Neural progenitor cell (in vitro differentiated cells): ENCODE data around the gene RUNX1. TPM values are rescaled to one million over a fixed set of nuclear protein-coding genes. Genes with fewer than 3 reads are reported as not detected.
"Not testable (repeated sequence)": the region's sequence is repeated elsewhere in the genome, so short reads cannot be mapped to it uniquely, and the experiment has no call there.

Experiments
- DNase-seq: peaks from one replicate; pipeline ENCODE4 v3.0.0-alpha.2; 2016; ENCODE audit warnings: low spot score
- H2AFZ ChIP-seq: fragments of 200-600 bp; sonication (generic); replicated peaks from 2 replicates; pipeline ENCODE4 v1.6.1; 2016; ENCODE audit warnings: antibody characterized with exemption
- H3F3A ChIP-seq: fragments of 200-600 bp; sonication (generic); 2 replicates; pipeline ENCODE4 v1.6.1; 2016; ENCODE audit warnings: antibody characterized with exemption, low read depth
- H3K27ac ChIP-seq: fragments of 200-600 bp; sonication (generic); 2 replicates; pipeline ENCODE4 v1.5.1; 2016; ENCODE audit warnings: mild to moderate bottlenecking
- H3K27me3 ChIP-seq: fragments of 200-600 bp; sonication (generic); 2 replicates; pipeline ENCODE4 v1.6.1; 2016; ENCODE audit warnings: mild to moderate bottlenecking, moderate library complexity
- H3K36me3 ChIP-seq: fragments of 200-600 bp; sonication (generic); 2 replicates; pipeline ENCODE4 v1.5.1; 2016
- H3K4me1 ChIP-seq: fragments of 200-600 bp; sonication (generic); 2 replicates; pipeline ENCODE4 v1.6.1; 2016; ENCODE audit warnings: mixed run types
- H3K4me2 ChIP-seq: fragments of 200-600 bp; sonication (generic); 2 replicates; pipeline ENCODE4 v1.6.1; 2016
- H3K4me3 ChIP-seq: fragments of 200-600 bp; sonication (generic); 2 replicates; pipeline ENCODE4 v1.5.1; 2016
- H3K79me2 ChIP-seq: fragments of 200-600 bp; sonication (generic); 2 replicates; pipeline ENCODE4 v1.6.1; 2016; ENCODE audit warnings: low read depth
- H3K9ac ChIP-seq: fragments of 200-600 bp; sonication (generic); 2 replicates; pipeline ENCODE4 v1.6.1; 2016
- H3K9me3 ChIP-seq: fragments of 200-600 bp; sonication (generic); 2 replicates; pipeline ENCODE4 v1.5.1; 2016; ENCODE audit warnings: low read depth
- H4K20me1 ChIP-seq: fragments of 200-600 bp; sonication (generic); 2 replicates; pipeline ENCODE4 v1.6.1; 2016; ENCODE audit warnings: low read depth
- H3K27ac Mint-ChIP-seq: 3 replicates; pipeline ENCODE4 v1.8.0; 2021; ENCODE audit warnings: mixed read lengths
- H3K27me3 Mint-ChIP-seq: 2 replicates; pipeline ENCODE4 v1.8.0; 2022; ENCODE audit warnings: low read depth, mild to moderate bottlenecking, inconsistent platforms, moderate library complexity, mixed read lengths; ENCODE audit not compliant: insufficient read depth
- H3K36me3 Mint-ChIP-seq: 3 replicates; pipeline ENCODE4 v1.8.0; 2021; ENCODE audit warnings: mixed read lengths
- H3K4me1 Mint-ChIP-seq: 3 replicates; pipeline ENCODE4 v1.8.0; 2021; ENCODE audit warnings: mixed read lengths
- H3K4me3 Mint-ChIP-seq: 3 replicates; pipeline ENCODE4 v1.8.0; 2021; ENCODE audit warnings: mild to moderate bottlenecking, moderate library complexity, mixed read lengths
- H3K9me3 Mint-ChIP-seq: 3 replicates; pipeline ENCODE4 v1.8.0; 2020; ENCODE audit warnings: mixed read lengths
- EZH2 ChIP-seq: fragments of 200-600 bp; sonication (generic); IDR thresholded peaks from 2 replicates; pipeline ENCODE4 v1.6.1; 2017; ENCODE audit warnings: antibody characterized with exemption, mild to moderate bottlenecking, moderate library complexity
- EZH2phosphoT487 ChIP-seq: fragments of 200-600 bp; sonication (generic); IDR thresholded peaks from 2 replicates; pipeline ENCODE4 v1.6.1; 2017; ENCODE audit warnings: antibody characterized with exemption
- total RNA-seq: library from RNA; depleted of rRNA; stranded (reverse); fragments of >200 nt; gene quantifications from 2 replicates; pipeline ENCODE4 v1.2.3, GENCODE V29; 2015; ENCODE audit warnings: low replicate concordance
- TF ChIP-seq, protein P1 (sequence below): fragments of 200-600 bp; sonication (generic); IDR thresholded peaks from 2 replicates; pipeline ENCODE4 v1.5.1; 2017; ENCODE audit warnings: antibody characterized with exemption, mild to moderate bottlenecking

Gene RUNX1
- total RNA-seq, 1 donor from 2014 or later: 0.09 TPM

- no peaks in the 10 kb centered on the region for H3K9me3 ChIP-seq
- no peaks in the 10 kb centered on the region for H3F3A ChIP-seq
- H3K4me2 ChIP-seq: no peak overlapping the region
- no peaks in the 10 kb centered on the region for H3K27me3 ChIP-seq
- Mint-ChIP-seq H3K36me3 (no peaks in the 10 kb centered on the region), H3K4me1 (peaks cover 12% of the 10 kb centered on the region), H3K27me3 (no peaks in the 10 kb centered on the region), H3K27ac (no peak overlapping the region), H3K9me3 (no peaks in the 10 kb centered on the region), H3K4me3 (no peak overlapping the region)
- no peak overlapping the region for H2AFZ ChIP-seq
- no peak for TF ChIP-seq EZH2
- TF ChIP-seq, protein P1, sequence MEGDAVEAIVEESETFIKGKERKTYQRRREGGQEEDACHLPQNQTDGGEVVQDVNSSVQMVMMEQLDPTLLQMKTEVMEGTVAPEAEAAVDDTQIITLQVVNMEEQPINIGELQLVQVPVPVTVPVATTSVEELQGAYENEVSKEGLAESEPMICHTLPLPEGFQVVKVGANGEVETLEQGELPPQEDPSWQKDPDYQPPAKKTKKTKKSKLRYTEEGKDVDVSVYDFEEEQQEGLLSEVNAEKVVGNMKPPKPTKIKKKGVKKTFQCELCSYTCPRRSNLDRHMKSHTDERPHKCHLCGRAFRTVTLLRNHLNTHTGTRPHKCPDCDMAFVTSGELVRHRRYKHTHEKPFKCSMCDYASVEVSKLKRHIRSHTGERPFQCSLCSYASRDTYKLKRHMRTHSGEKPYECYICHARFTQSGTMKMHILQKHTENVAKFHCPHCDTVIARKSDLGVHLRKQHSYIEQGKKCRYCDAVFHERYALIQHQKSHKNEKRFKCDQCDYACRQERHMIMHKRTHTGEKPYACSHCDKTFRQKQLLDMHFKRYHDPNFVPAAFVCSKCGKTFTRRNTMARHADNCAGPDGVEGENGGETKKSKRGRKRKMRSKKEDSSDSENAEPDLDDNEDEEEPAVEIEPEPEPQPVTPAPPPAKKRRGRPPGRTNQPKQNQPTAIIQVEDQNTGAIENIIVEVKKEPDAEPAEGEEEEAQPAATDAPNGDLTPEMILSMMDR: no peak
- TF ChIP-seq EZH2phosphoT487: no peak
- no peaks in the 10 kb centered on the region for H3K36me3 ChIP-seq
- H3K4me1 ChIP-seq: peaks cover 6% of the 10 kb centered on the region
- no peaks in the 10 kb centered on the region for H4K20me1 ChIP-seq
- DNase-seq: no peak
- H3K79me2 ChIP-seq: no peaks in the 10 kb centered on the region
- no peak overlapping the region for H3K4me3 ChIP-seq
- no peak overlapping the region for H3K27ac ChIP-seq
- no peak overlapping the region for H3K9ac ChIP-seq
These were observed 52.6 kb downstream of the RUNX1 start for GRCh38 chr21:34996304-34997101.

- no peak overlapping the region for H3K4me3 Mint-ChIP-seq
- Histone ChIP-seq H2AFZ (no peak overlapping the region), H3K4me1 (peaks cover 6% of the 10 kb centered on the region)
These were observed 53.2 kb downstream of the RUNX1 start for GRCh38 chr21:34995979-34996303.

GRCh38 chr21:34994766-34995631 is 54.1 kb downstream of the RUNX1 start:
- H3K9me3 Mint-ChIP-seq: no peaks in the 10 kb centered on the region
- no peak overlapping the region for H3K27ac Mint-ChIP-seq

More at GRCh38 chr21:34995979-34996303, 53.2 kb downstream of the RUNX1 start:
- Histone ChIP-seq H3K9me3 (no peaks in the 10 kb centered on the region), H3K79me2 (no peaks in the 10 kb centered on the region), H3F3A (no peaks in the 10 kb centered on the region), H3K27me3 (no peaks in the 10 kb centered on the region), H3K4me3 (no peak overlapping the region), H3K27ac (no peak overlapping the region), H4K20me1 (no peaks in the 10 kb centered on the region), H3K9ac (no peak overlapping the region), H3K4me2 (no peak overlapping the region), H3K36me3 (no peaks in the 10 kb centered on the region)
- Mint-ChIP-seq H3K4me1 (peaks cover 12% of the 10 kb centered on the region), H3K9me3 (no peaks in the 10 kb centered on the region), H3K36me3 (no peaks in the 10 kb centered on the region), H3K27ac (no peak overlapping the region), H3K27me3 (peaks cover 3% of the 10 kb centered on the region)
- no peak for TF ChIP-seq EZH2phosphoT487
- TF ChIP-seq EZH2: no peak
- TF ChIP-seq, protein P1: no peak
- no peak for DNase-seq

DNA sequence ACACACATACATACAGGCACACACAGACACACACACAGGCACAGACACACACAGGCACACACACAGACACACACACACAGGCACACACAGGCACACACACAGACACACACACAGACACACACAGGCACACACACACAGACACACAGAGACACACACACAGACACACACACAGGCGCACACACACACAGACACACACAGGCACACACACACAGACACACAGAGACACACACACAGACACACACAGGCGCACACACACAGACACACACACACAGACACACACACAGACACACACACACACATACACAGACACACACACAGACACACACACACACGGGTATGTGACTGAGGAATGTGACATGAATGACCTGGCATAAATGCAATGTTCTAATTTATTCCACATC is 55.6 kb downstream of the RUNX1 start:
- H3K36me3 Mint-ChIP-seq, H3K27me3 Mint-ChIP-seq, H3F3A ChIP-seq, H3K36me3 ChIP-seq, H3K79me2 ChIP-seq, H3K27ac Mint-ChIP-seq, H3K4me1 ChIP-seq, DNase-seq, H3K27ac ChIP-seq, H3K4me2 ChIP-seq, H4K20me1 ChIP-seq, H3K4me3 ChIP-seq, H3K9me3 ChIP-seq, H3K9me3 Mint-ChIP-seq, H3K4me3 Mint-ChIP-seq, H3K9ac ChIP-seq, H2AFZ ChIP-seq: not testable (repeated sequence)
- H3K4me1 Mint-ChIP-seq: peaks cover 19% of the 10 kb centered on the region
- H3K27me3 ChIP-seq: peaks cover 14% of the 10 kb centered on the region

More at GRCh38 chr21:34994766-34995631, 54.1 kb downstream of the RUNX1 start:
- H3F3A ChIP-seq: no peaks in the 10 kb centered on the region
- no peak overlapping the region for H3K4me2 ChIP-seq
- Mint-ChIP-seq H3K4me1 (peaks cover 12% of the 10 kb centered on the region), H3K36me3 (no peaks in the 10 kb centered on the region), H3K27me3 (peaks cover 7% of the 10 kb centered on the region), H3K4me3 (no peak overlapping the region)
- no peaks in the 10 kb centered on the region for H3K79me2 ChIP-seq
- no peak overlapping the region for H2AFZ ChIP-seq
- no peak for DNase-seq
- no peaks in the 10 kb centered on the region for H3K27me3 ChIP-seq
- H3K27ac ChIP-seq: no peak overlapping the region
- H4K20me1 ChIP-seq: no peaks in the 10 kb centered on the region
- H3K9me3 ChIP-seq: no peaks in the 10 kb centered on the region
- H3K9ac ChIP-seq: no peak overlapping the region
- no peak overlapping the region for H3K4me3 ChIP-seq
- TF ChIP-seq EZH2phosphoT487: no peak
- TF ChIP-seq, protein P1: no peak
- TF ChIP-seq EZH2: no peak
- no peaks in the 10 kb centered on the region for H3K36me3 ChIP-seq
- H3K4me1 ChIP-seq: peaks cover 6% of the 10 kb centered on the region
